Kidney (tissue), 14 donors: Measurements from ENCODE around the gene CNTN5. TPM values are rescaled to one million over a fixed set of nuclear protein-coding genes. Genes with fewer than 3 reads are reported as not detected.
A peak's percentile ranks its signal among the peaks of the same experiment; 100 is the strongest.

Experiments
- DNase-seq, 5 donors: peaks; one replicate each; pipeline ENCODE4 v3.0.0-alpha.2; 2013 to 2020
- FAIRE-seq: peaks from 2 replicates; lab custom pipeline; 2012; peaks lifted over from hg19 to GRCh38; lab: Jason Lieb, UNC
- H3K27ac ChIP-seq, 2 donors: one replicate each; pipeline ENCODE4 v1.7.0; 2013; ENCODE audit warnings: low read depth in 2 of 2, low read length in 2 of 2, inconsistent platforms in 1 of 2
- H3K27me3 ChIP-seq: one replicate; pipeline ENCODE4 v1.7.1; 2013; ENCODE audit warnings: low read length, inconsistent platforms; ENCODE audit not compliant: control insufficient read depth, insufficient read depth
- H3K36me3 ChIP-seq, 3 donors: one replicate each; pipeline versions ENCODE4 v1.7.0 to v1.7.1; 2013; ENCODE audit warnings: low read length in 3 of 3, control low read depth in 1 of 3, inconsistent platforms in 1 of 3; ENCODE audit not compliant: insufficient read depth in 3 of 3, control insufficient read depth in 2 of 3
- H3K4me1 ChIP-seq, 3 donors: one replicate each; pipeline versions ENCODE4 v1.7.0 to v1.7.1; 2013; ENCODE audit warnings: low read length in 3 of 3, inconsistent platforms in 1 of 3, low read depth in 1 of 3; ENCODE audit not compliant: control insufficient read depth in 2 of 3, insufficient read depth in 2 of 3
- H3K4me3 ChIP-seq, 3 donors: one replicate each; pipeline versions ENCODE4 v1.7.0 to v1.8.1; 2013; ENCODE audit warnings: low read length in 3 of 3, control low read depth in 1 of 3, inconsistent platforms in 1 of 3
- H3K9ac ChIP-seq, 3 donors: one replicate each; pipeline versions ENCODE4 v1.7.0 to v1.7.1; 2013; ENCODE audit warnings: low read length in 3 of 3, control low read depth in 1 of 3, inconsistent platforms in 1 of 3
- H3K9me3 ChIP-seq, 3 donors: one replicate each; pipeline versions ENCODE4 v1.7.0 to v1.7.1; 2013; ENCODE audit warnings: low read length in 3 of 3, control low read depth in 1 of 3, inconsistent platforms in 1 of 3; ENCODE audit not compliant: control insufficient read depth in 2 of 3, insufficient read depth in 1 of 3
- CTCF ChIP-seq: IDR thresholded peaks from 3 replicates; pipeline ENCODE4 v1.5.1; 2012; ENCODE audit warnings: mild to moderate bottlenecking, moderate library complexity, borderline replicate concordance; ENCODE audit not compliant: insufficient read depth; ENCODE audit errors: extremely low read depth
- intact Hi-C: fragments of 100-400 bp; cut with DNase I; formaldehyde crosslinking; loops from one replicate; pipeline ENCODE4 v1.11.1; 2022
- polyA plus RNA-seq: library from polyadenylated mRNA; stranded (reverse); fragments of 350-450 nt; fragmentation: Illumina TruSeq; extraction: RNeasy Lipid Tissue Mini Kit (QIAGEN cat#74804); gene quantifications from one replicate; pipeline ENCODE4 v1.2.3, GENCODE V29; 2014; ENCODE audit warnings: low read depth, low replicate concordance; ENCODE audit not compliant: insufficient read depth
- total RNA-seq: library from RNA; stranded (reverse); fragmentation: NEBNext Ultra II Directional; extraction: Animal tissue kit (Norgen Biotek cat#: 25700); gene quantifications from one replicate; pipeline ENCODE4 v1.2.1, GENCODE V29; 2021
- donor health status: control.
- donor health status: control.
- donor health status: control.
- donor health status: control.
- donor health status: control.
- donor health status: DM: yes; HTN: yes; CAD: no.
- donor health status: Normal renal cell carcinoma (clear cell type).

The CNTN5 gene
- total and polyA plus RNA-seq, 2 donors from 2014 or later = 0.11 to 0.66 TPM

GRCh38 chr11:100303897-100304296 lies 1283.1 kb downstream of the CNTN5 start:
- Histone ChIP-seq H3K4me1 (no peaks in the 10 kb centered on the region), H3K27me3 (no peaks in the 10 kb centered on the region), H3K9ac (no peak overlapping the region), H3K9me3 (no peaks in the 10 kb centered on the region), H3K4me3 (no peak overlapping the region), H3K36me3 (no peaks in the 10 kb centered on the region), H3K27ac (no peak overlapping the region)
- FAIRE-seq (no peak), DNase-seq (no peak)
- intact Hi-C loops = no loop called here
- TF ChIP-seq CTCF = no peak

- FAIRE-seq = no peak
- no peaks in the 10 kb centered on the region for H3K36me3 ChIP-seq
These were observed 1287.5 kb downstream of the CNTN5 start for GRCh38 chr11:100308202-100308601.

GRCh38 chr11:100315946-100316345 lies 1295.2 kb downstream of the CNTN5 start:
- Histone ChIP-seq H3K9ac (no peak overlapping the region), H3K4me1 (no peaks in the 10 kb centered on the region), H3K36me3 (no peaks in the 10 kb centered on the region), H3K27ac (no peak overlapping the region), H3K27me3 (no peaks in the 10 kb centered on the region), H3K9me3 (no peaks in the 10 kb centered on the region), H3K4me3 (no peak overlapping the region)
- FAIRE-seq (no peak), DNase-seq (no peak)
- no peak for TF ChIP-seq CTCF
- intact Hi-C loops = no loop called here

More at GRCh38 chr11:100308202-100308601, 1287.5 kb downstream of the CNTN5 start:
- no peak for DNase-seq
- no peak overlapping the region for H3K27ac ChIP-seq
- H3K4me3 ChIP-seq = no peak overlapping the region
- intact Hi-C loops = no loop called here
- no peaks in the 10 kb centered on the region for H3K4me1 ChIP-seq
- H3K9ac ChIP-seq = no peak overlapping the region
- TF ChIP-seq CTCF = no peak
- H3K27me3 ChIP-seq = no peaks in the 10 kb centered on the region
- no peaks in the 10 kb centered on the region for H3K9me3 ChIP-seq

DNA sequence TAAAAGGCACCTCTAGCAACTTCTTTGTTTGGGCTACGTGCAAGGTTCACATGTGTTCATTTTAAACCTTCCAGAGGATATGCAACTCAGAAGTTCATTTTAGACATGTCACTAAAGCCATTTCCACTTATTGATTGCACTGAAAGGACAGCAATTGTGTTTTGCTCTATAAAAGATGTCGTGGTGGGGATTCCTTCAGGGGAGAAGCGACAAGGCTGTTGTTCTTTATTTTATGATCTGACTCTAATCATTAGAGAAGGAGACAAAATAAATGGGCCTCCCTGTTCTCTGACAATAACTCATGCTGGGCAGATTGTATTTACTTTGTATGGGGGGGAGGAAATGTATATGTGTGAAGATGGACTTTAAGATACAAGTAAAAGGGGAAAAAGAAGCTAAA lies 1296.2 kb downstream of the CNTN5 start:
- Histone ChIP-seq H3K36me3 (no peaks in the 10 kb centered on the region), H3K27ac (no peak overlapping the region), H3K4me1 (no peaks in the 10 kb centered on the region), H3K9me3 (no peaks in the 10 kb centered on the region), H3K9ac (no peak overlapping the region), H3K27me3 (no peaks in the 10 kb centered on the region), H3K4me3 (no peak overlapping the region)
- TF ChIP-seq CTCF = no peak
- FAIRE-seq (no peak), DNase-seq (peak in 2 of 5 donors; percentile 22 to 54)
- intact Hi-C loops = no loop called here
